RWPE2 (cell line): ENCODE data around the gene IFI27.

Source experiments
- ATAC-seq: fragments of 200-7000 bp; cut with Tn5 transposase; 3 replicates; pipeline ENCODE4 v1.9.1; 2021; ENCODE audit warnings: low read depth
- DNase-seq: peaks from one replicate; pipeline ENCODE4 v3.0.0-alpha.2; 2020; ENCODE audit warnings: low spot score
- H3K27ac ChIP-seq: fragments of 450-650 bp; 2 replicates; pipeline ENCODE4 v1.5.1; 2017; ENCODE audit warnings: mild to moderate bottlenecking; ENCODE audit not compliant: poor library complexity, severe bottlenecking
- H3K27me3 ChIP-seq: fragments of 250-450 bp; sonication (Bioruptor Pico); 2 replicates; pipeline ENCODE4 v1.5.1; 2021; ENCODE audit warnings: mild to moderate bottlenecking, moderate library complexity; ENCODE audit not compliant: insufficient read depth, poor library complexity, severe bottlenecking
- H3K36me3 ChIP-seq: fragments of 250-450 bp; sonication (Bioruptor Pico); 2 replicates; pipeline ENCODE4 v1.5.1; 2020; ENCODE audit warnings: low read depth, mild to moderate bottlenecking, moderate library complexity
- H3K4me1 ChIP-seq: fragments of 250-450 bp; sonication (Bioruptor Pico); 2 replicates; pipeline ENCODE4 v1.5.1; 2021; ENCODE audit warnings: mild to moderate bottlenecking, moderate library complexity; ENCODE audit not compliant: insufficient read depth, poor library complexity, severe bottlenecking
- H3K4me3 ChIP-seq: fragments of 250-450 bp; sonication (Bioruptor Pico); 2 replicates; pipeline ENCODE4 v1.5.1; 2021; ENCODE audit warnings: mild to moderate bottlenecking, moderate library complexity; ENCODE audit not compliant: severe bottlenecking
- H3K9me3 ChIP-seq: fragments of 250-450 bp; sonication (Bioruptor Pico); 2 replicates; pipeline ENCODE4 v1.5.1; 2021; ENCODE audit warnings: mild to moderate bottlenecking, moderate library complexity; ENCODE audit not compliant: severe bottlenecking
- CTCF ChIP-seq: fragments of 450-650 bp; IDR thresholded peaks from one replicate; pipeline ENCODE4 v1.5.1; 2017; ENCODE audit warnings: mild to moderate bottlenecking, moderate library complexity; ENCODE audit not compliant: poor library complexity, severe bottlenecking

IFI27 gene

DNA sequence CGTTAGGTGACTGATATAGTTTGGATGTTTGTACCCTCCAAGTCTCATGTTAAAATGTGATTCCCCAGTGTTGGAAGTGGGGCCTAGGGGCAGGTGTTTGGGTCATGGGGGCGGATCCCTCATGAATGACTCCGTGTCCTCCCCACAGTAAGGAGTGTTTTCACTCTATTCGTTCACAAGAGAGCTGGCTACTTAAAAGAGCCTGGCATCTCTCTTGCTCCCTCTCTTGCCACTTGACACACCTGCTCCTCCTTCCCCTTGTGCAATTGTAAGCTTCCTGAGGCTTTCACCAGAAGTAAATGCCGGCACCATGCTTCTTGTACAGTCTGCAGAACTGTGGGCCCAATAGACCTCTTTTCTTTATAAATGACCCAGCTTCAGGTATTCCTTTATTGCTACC lies 16.3 kb downstream of the IFI27 start:
- no peak for DNase-seq
- Histone ChIP-seq H3K27ac (no peak overlapping the region), H3K27me3 (no peaks in the 10 kb centered on the region), H3K9me3 (no peaks in the 10 kb centered on the region), H3K4me1 (no peaks in the 10 kb centered on the region), H3K36me3 (no peaks in the 10 kb centered on the region), H3K4me3 (no peak overlapping the region)
- ATAC-seq = no peak
- TF ChIP-seq CTCF = no peak

- H3K27ac ChIP-seq = no peak overlapping the region
- no peaks in the 10 kb centered on the region for H3K4me1 ChIP-seq
- H3K9me3 ChIP-seq = no peaks in the 10 kb centered on the region
- no peaks in the 10 kb centered on the region for H3K27me3 ChIP-seq
- no peak for TF ChIP-seq CTCF
- DNase-seq = no peak
- no peak overlapping the region for H3K4me3 ChIP-seq
- no peak for ATAC-seq
- H3K36me3 ChIP-seq = no peaks in the 10 kb centered on the region
Measured at GRCh38 chr14:94127330-94127729, 16.8 kb downstream of the IFI27 start.

GRCh38 chr14:94128216-94128839 lies 17.8 kb downstream of the IFI27 start:
- DNase-seq (no peak), ATAC-seq (no peak)
- H3K4me1 ChIP-seq = no peaks in the 10 kb centered on the region
- no peaks in the 10 kb centered on the region for H3K36me3 ChIP-seq
- H3K27me3 ChIP-seq = no peaks in the 10 kb centered on the region
- no peak overlapping the region for H3K4me3 ChIP-seq
- H3K27ac ChIP-seq = no peak overlapping the region
- H3K9me3 ChIP-seq = no peaks in the 10 kb centered on the region
- no peak for TF ChIP-seq CTCF

DNA sequence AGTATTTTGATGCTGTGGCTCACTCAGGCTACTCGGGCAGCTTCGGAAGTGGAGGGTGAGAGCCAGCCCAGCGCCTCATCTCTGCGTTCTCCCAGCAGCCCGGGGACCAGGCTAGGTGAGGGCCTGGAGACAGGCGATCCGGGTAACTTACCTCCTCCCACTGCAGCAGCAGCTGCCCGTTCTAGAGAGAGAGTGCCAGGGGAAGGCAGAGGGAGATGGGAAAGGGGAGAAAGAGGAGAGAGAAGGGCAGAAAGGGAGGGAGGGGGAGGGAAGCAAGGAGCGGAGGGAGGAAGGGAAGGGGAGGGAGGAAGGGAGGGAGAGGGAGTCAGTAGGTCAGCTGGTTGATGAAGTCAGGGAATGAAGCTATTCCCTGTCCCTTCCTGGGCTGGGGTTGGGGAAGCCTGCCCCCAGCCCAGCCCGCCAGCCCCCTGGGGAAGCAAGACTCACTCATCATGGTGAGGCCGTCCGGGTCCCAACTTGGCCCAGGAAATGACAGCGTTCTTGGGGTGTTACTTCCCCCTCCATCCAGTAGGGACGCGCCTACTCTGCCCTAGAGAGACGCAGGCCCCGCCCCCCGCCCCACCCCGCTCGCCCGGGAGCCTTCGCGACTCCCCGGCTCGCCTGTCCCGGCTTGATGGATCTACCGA lies 18.7 kb downstream of the IFI27 start, which contains the start of gene IFI27L2:
TSS of gene IFI27L2 (minus strand) at position 494 of the 647 bp plus-strand sequence. CDS start at position 454, 40 bp downstream.
- no peaks in the 10 kb centered on the region for H3K36me3 ChIP-seq
- no peaks in the 10 kb centered on the region for H3K4me1 ChIP-seq
- peak; percentile 19 for TF ChIP-seq CTCF
- no peak for DNase-seq
- no peaks in the 10 kb centered on the region for H3K27me3 ChIP-seq
- H3K9me3 ChIP-seq = no peaks in the 10 kb centered on the region
- H3K4me3 ChIP-seq = peak within 1 kb of the TSS; percentile 36
- H3K27ac ChIP-seq = peak within 1 kb of the TSS; percentile 22
- ATAC-seq = peak; percentile 87
